ENCODE results near the gene ABTB2.

DNA sequence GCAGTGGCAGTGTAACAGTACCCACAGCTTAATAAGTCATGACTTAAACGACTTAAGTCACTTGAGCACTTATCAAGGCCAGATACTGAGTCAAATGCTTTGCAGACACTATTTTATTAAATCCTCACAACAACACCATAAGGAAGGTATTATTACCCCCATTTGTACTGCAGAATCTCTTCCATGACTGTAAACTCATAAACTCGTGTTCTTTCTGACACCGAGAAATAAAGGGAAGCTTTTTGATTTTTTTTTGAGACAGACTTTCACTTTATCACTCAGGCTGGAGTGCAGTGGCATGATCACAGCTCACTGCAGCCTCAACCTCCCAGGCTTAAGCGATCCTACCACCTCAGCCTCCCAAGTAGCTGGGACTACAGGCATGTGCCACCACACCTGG is 103.8 kb downstream of the ABTB2 start:
- TF ChIP-seq POLR2A (IDR thresholded peaks at IDR 0.05) (no peak), POLR2AphosphoS5 (IDR thresholded peaks at IDR 0.05) (no peak)
- TF ChIP-seq, protein P1, sequence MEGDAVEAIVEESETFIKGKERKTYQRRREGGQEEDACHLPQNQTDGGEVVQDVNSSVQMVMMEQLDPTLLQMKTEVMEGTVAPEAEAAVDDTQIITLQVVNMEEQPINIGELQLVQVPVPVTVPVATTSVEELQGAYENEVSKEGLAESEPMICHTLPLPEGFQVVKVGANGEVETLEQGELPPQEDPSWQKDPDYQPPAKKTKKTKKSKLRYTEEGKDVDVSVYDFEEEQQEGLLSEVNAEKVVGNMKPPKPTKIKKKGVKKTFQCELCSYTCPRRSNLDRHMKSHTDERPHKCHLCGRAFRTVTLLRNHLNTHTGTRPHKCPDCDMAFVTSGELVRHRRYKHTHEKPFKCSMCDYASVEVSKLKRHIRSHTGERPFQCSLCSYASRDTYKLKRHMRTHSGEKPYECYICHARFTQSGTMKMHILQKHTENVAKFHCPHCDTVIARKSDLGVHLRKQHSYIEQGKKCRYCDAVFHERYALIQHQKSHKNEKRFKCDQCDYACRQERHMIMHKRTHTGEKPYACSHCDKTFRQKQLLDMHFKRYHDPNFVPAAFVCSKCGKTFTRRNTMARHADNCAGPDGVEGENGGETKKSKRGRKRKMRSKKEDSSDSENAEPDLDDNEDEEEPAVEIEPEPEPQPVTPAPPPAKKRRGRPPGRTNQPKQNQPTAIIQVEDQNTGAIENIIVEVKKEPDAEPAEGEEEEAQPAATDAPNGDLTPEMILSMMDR (IDR thresholded peaks at IDR 0.05): no peak
